Right atrium auricular region (tissue), 2 donors: ENCODE data around the gene WIPI1. TPM values are rescaled to one million over a fixed set of nuclear protein-coding genes. Genes with fewer than 3 reads are reported as not detected.
A peak's percentile ranks its signal among the peaks of the same experiment; 100 is the strongest.

Experiments used
- DNase-seq: peaks from one replicate; pipeline ENCODE4 v3.0.0-alpha.2; 2019; ENCODE audit warnings: low spot score
- H3K27ac ChIP-seq, 2 donors: fragments of 200-600 bp; sonication (generic); 1 replicate in 1 of 2; 2 replicates in 1 of 2; pipeline ENCODE4 v1.5.1; 2016 to 2019
- H3K27me3 ChIP-seq, 2 donors: fragments of 200-600 bp; sonication (generic); one replicate each; pipeline versions ENCODE4 v1.5.1 to v1.6.0; 2017 to 2019
- H3K36me3 ChIP-seq: fragments of 200-600 bp; sonication (generic); one replicate; pipeline ENCODE4 v1.5.1; 2016
- H3K4me1 ChIP-seq, 2 donors: fragments of 200-600 bp; sonication (generic); one replicate each; pipeline versions ENCODE4 v1.5.1 to v1.6.0; 2017 to 2019
- H3K4me3 ChIP-seq, 2 donors: fragments of 200-600 bp; sonication (generic); 1 replicate in 1 of 2; 2 replicates in 1 of 2; pipeline ENCODE4 v1.5.1; 2017 to 2019; ENCODE audit warnings: mild to moderate bottlenecking in 1 of 2, moderate library complexity in 1 of 2
- H3K9me3 ChIP-seq, 2 donors: fragments of 200-600 bp; sonication (generic); one replicate each; pipeline ENCODE4 v1.5.1; 2019
- total RNA-seq, 2 donors: library from RNA; depleted of rRNA; stranded (reverse); fragments of >200 nt; gene quantifications; one replicate each; pipeline ENCODE4 v1.1.0, GENCODE V29; 2016
- TF ChIP-seq, protein P1 (sequence below), 2 donors: fragments of 200-600 bp; sonication (generic); IDR thresholded peaks; one replicate each; pipeline ENCODE4 v1.5.1; 2019; ENCODE audit warnings: antibody characterized with exemption in 2 of 2

The WIPI1 gene
- total RNA-seq, 2 donors from 2014 or later, result 50.3 to 76.2 TPM

DNA sequence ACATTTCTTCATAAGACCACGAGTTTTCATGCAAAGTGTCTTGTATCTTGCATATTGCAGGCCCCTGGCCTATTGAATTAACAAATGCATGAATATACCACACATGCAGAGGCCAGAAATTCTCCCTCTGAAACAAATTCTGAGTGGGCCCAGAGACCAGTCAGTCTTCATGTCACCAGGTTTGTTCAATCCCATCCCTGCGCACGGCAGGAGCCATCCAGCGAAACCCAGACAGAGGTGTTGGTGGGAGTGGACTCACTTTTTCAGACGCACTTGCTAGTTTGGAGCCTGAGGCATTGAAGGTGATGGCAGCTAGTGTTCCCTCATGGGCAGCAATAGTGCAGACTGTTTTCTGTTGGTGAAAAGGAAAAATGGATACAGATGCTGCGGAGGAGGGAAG, 21.9 kb downstream of the WIPI1 start:
- no peaks in the 10 kb centered on the region for H3K9me3 ChIP-seq
- TF ChIP-seq, protein P1, sequence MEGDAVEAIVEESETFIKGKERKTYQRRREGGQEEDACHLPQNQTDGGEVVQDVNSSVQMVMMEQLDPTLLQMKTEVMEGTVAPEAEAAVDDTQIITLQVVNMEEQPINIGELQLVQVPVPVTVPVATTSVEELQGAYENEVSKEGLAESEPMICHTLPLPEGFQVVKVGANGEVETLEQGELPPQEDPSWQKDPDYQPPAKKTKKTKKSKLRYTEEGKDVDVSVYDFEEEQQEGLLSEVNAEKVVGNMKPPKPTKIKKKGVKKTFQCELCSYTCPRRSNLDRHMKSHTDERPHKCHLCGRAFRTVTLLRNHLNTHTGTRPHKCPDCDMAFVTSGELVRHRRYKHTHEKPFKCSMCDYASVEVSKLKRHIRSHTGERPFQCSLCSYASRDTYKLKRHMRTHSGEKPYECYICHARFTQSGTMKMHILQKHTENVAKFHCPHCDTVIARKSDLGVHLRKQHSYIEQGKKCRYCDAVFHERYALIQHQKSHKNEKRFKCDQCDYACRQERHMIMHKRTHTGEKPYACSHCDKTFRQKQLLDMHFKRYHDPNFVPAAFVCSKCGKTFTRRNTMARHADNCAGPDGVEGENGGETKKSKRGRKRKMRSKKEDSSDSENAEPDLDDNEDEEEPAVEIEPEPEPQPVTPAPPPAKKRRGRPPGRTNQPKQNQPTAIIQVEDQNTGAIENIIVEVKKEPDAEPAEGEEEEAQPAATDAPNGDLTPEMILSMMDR (IDR thresholded peaks at IDR 0.05), result no peak
- H3K36me3 ChIP-seq, result peaks cover 65% of the 10 kb centered on the region
- H3K27ac ChIP-seq, result peak overlapping the region; percentile 74 to 78
- DNase-seq, result no peak
- H3K4me1 ChIP-seq, result peaks cover 0 to 51% of the 10 kb centered on the region in 2 donors
- no peaks in the 10 kb centered on the region for H3K27me3 ChIP-seq
- H3K4me3 ChIP-seq, result no peak overlapping the region

DNA sequence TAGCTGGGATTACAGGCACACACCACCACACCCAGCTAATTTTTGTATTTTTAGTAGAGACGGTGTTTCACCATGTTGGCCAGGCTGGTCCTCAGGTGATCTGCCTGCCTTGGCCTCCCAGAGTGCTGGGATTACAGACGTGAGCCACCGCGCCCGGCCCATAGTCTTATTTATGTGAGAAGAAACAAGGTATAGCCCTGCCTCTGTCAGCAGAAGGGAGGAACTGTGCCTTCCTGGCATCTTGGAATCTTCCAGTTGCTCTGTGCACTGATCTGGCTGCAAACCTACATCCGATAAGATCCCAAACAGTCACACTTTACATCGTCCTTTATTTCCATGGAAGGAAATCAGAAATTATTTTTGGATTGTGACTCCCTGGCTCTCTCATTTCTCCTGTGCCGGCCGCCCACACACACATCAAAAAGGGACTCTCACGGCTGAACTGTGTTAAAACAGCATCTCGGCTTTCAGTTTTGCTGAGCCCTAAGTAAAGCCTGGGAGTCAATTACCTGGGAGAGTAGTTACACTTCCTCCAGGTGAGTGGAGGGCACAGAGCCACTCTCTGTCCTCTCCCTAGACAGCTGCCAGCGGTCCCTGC, 23.3 kb downstream of the WIPI1 start:
- Histone ChIP-seq H3K36me3 (peaks cover 71% of the 10 kb centered on the region), H3K9me3 (no peaks in the 10 kb centered on the region), H3K4me3 (no peak overlapping the region), H3K27me3 (no peaks in the 10 kb centered on the region), H3K27ac (peak overlapping the region; percentile 14 to 47), H3K4me1 (peaks cover 0 to 45% of the 10 kb centered on the region in 2 donors)
- no peak for DNase-seq
- TF ChIP-seq, protein P1 (IDR thresholded peaks at IDR 0.05), result no peak

DNA sequence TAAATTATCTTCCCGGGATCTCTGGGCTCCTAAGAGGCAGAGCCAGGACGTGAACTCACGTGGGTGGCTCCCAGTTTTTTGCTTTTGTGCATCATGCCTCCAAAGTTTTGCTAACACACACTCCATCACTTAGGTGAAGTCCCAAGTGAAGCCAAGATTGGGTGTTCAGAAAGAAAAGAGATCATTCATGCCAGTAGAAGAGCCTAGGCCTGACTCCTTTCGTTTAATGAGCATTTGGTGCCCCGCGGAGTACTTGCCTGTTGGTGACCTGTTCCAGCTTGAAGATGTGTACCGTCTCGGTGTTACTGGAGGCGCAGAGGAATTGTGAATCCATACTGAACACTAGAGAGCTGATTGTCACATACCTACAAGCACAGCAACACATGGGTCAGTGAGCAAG, 24.1 kb downstream of the WIPI1 start:
- no peak overlapping the region for H3K4me3 ChIP-seq
- peaks cover 0 to 38% of the 10 kb centered on the region in 2 donors for H3K4me1 ChIP-seq
- no peaks in the 10 kb centered on the region for H3K9me3 ChIP-seq
- no peak for DNase-seq
- H3K27me3 ChIP-seq, result no peaks in the 10 kb centered on the region
- TF ChIP-seq, protein P1 (IDR thresholded peaks at IDR 0.05), result no peak
- no peak overlapping the region for H3K27ac ChIP-seq
- peaks cover 79% of the 10 kb centered on the region for H3K36me3 ChIP-seq

DNA sequence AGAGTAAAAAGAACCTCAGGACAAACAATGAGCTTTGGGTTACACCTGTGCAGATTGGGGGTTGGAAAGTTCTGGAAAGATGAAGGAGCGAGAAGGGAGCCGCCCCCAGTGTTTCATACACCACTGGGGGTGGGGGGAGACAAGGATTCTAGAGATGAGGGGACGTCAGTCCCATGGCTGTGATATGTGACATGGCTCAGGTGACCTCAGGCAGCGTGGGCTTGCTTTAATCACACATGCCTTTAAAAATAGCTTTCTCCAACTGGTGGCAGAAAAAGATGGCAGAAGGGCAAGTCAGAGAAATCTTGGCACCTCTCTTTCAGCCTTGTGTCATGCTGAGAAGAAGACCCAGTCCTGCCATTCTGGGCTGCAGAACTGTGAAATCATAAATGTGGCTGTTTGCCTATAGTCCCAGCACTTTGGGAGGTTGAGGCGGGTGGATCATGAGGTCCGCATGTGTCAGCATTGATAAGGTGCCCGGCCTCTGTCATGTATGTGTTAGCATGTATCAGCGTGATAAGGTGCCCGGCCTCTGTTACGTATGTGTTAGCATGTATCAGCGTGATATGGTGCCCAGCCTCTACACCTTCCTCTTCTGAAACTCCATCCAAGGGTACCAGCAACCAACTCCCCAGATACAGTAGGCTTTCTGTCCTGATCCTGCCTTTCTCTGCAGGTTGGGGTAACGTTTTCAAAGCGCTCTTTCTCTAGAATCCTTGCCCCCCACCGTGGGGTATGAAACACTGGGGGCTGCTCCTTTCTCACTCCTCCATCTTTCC, 25.0 kb downstream of the WIPI1 start:
- no peaks in the 10 kb centered on the region for H3K9me3 ChIP-seq
- H3K4me1 ChIP-seq, result peaks cover 0 to 29% of the 10 kb centered on the region in 2 donors
- peak overlapping the region; percentile 48 to 51 for H3K27ac ChIP-seq
- TF ChIP-seq, protein P1 (IDR thresholded peaks at IDR 0.05), result no peak
- H3K36me3 ChIP-seq, result peaks cover 89% of the 10 kb centered on the region
- H3K4me3 ChIP-seq, result no peak overlapping the region
- no peak for DNase-seq
- H3K27me3 ChIP-seq, result no peaks in the 10 kb centered on the region

DNA sequence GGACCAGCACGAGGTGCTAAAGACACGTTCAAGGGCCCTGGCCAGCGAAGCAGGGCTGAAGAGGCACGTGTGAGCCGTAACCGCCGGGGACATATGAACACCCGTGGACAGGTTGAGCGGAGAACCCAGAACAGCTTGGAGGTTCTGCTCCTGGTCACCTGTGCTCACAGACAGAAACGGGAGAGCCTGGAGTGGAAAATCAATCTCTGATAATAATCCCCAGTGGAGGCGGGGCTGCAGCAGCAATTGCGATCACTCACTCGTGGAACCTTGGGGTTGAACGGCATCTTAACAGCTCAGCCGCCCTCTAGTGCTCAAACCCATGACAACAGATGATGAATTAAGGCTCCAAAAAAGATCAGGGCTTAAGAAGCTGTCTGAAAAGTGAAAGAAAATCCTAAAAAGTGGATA, 25.6 kb downstream of the WIPI1 start:
- Histone ChIP-seq H3K27ac (peak overlapping the region; percentile 48 to 51), H3K36me3 (peaks cover 95% of the 10 kb centered on the region), H3K9me3 (no peaks in the 10 kb centered on the region), H3K27me3 (no peaks in the 10 kb centered on the region), H3K4me1 (peaks cover 0 to 23% of the 10 kb centered on the region in 2 donors), H3K4me3 (no peak overlapping the region)
- no peak for DNase-seq
- TF ChIP-seq, protein P1 (IDR thresholded peaks at IDR 0.05), result no peak
